Kidney epithelial cell (primary cell): ENCODE data around the gene LDLRAD4. TPM values are rescaled to one million over a fixed set of nuclear protein-coding genes. Genes with fewer than 3 reads are reported as not detected.
A peak's percentile ranks its signal among the peaks of the same experiment; 100 is the strongest.

Source experiments
- DNase-seq: peaks from one replicate; pipeline ENCODE4 v3.0.0-alpha.2; 2010; ENCODE audit warnings: low read depth
- H3K27me3 ChIP-seq: 2 replicates; pipeline ENCODE4 v1.6.0; 2011; ENCODE audit warnings: low read length; ENCODE audit not compliant: control insufficient read depth, insufficient read depth
- H3K36me3 ChIP-seq: 2 replicates; pipeline ENCODE4 v1.5.1; 2011; ENCODE audit warnings: low read length; ENCODE audit not compliant: control insufficient read depth, insufficient read depth
- H3K4me3 ChIP-seq: 2 replicates; pipeline ENCODE4 v1.5.1; 2011; ENCODE audit warnings: low read depth, mild to moderate bottlenecking, control low read depth, low read length
- CTCF ChIP-seq: IDR thresholded peaks from 2 replicates; pipeline ENCODE4 v1.5.1; 2011; ENCODE audit warnings: mild to moderate bottlenecking, moderate library complexity, low read length, control low read depth, inconsistent platforms; ENCODE audit not compliant: insufficient read depth, poor library complexity, severe bottlenecking
- total RNA-seq: library from RNA; depleted of rRNA; stranded (reverse); fragments of >200 nt; gene quantifications from 2 replicates; pipeline ENCODE4 v1.2.3, GENCODE V29; 2015

Gene LDLRAD4
- total RNA-seq, 1 donor from 2014 or later, result 5.8 TPM

GRCh38 chr18:13558124-13558523 lies 339.6 kb downstream of the LDLRAD4 start:
- H3K27me3 ChIP-seq, result peaks cover 5% of the 10 kb centered on the region
- no peaks in the 10 kb centered on the region for H3K36me3 ChIP-seq
- peak; percentile 73 for TF ChIP-seq CTCF
- no peak for DNase-seq
- H3K4me3 ChIP-seq, result no peak overlapping the region

GRCh38 chr18:13558790-13559189 lies 340.2 kb downstream of the LDLRAD4 start:
- no peak overlapping the region for H3K4me3 ChIP-seq
- TF ChIP-seq CTCF, result no peak
- DNase-seq, result no peak
- H3K36me3 ChIP-seq, result no peaks in the 10 kb centered on the region
- H3K27me3 ChIP-seq, result peaks cover 2% of the 10 kb centered on the region

- H3K27me3 ChIP-seq, result no peaks in the 10 kb centered on the region
- DNase-seq, result no peak
- H3K4me3 ChIP-seq, result no peak overlapping the region
- no peak for TF ChIP-seq CTCF
- no peaks in the 10 kb centered on the region for H3K36me3 ChIP-seq
Measured at GRCh38 chr18:13559754-13560153, 341.2 kb downstream of the LDLRAD4 start.

- no peak for TF ChIP-seq CTCF
- no peak overlapping the region for H3K4me3 ChIP-seq
- no peak for DNase-seq
- H3K27me3 ChIP-seq, result no peaks in the 10 kb centered on the region
- no peaks in the 10 kb centered on the region for H3K36me3 ChIP-seq
Measured at GRCh38 chr18:13560306-13560705, 341.7 kb downstream of the LDLRAD4 start.

- no peak for TF ChIP-seq CTCF
- no peak for DNase-seq
Measured at GRCh38 chr18:13562494-13563029, 344.0 kb downstream of the LDLRAD4 start.

GRCh38 chr18:13563390-13563805 lies 344.8 kb downstream of the LDLRAD4 start:
- Histone ChIP-seq H3K36me3 (no peaks in the 10 kb centered on the region), H3K27me3 (no peaks in the 10 kb centered on the region), H3K4me3 (no peak overlapping the region)
- DNase-seq, result no peak
- TF ChIP-seq CTCF, result no peak

More at GRCh38 chr18:13562494-13563029, 344.0 kb downstream of the LDLRAD4 start:
- no peaks in the 10 kb centered on the region for H3K36me3 ChIP-seq
- H3K27me3 ChIP-seq, result no peaks in the 10 kb centered on the region
- H3K4me3 ChIP-seq, result no peak overlapping the region
